Islet precursor cell (in vitro differentiated cells): ENCODE measurements around the gene PCDHA4.
"Not testable (repeated sequence)": the region's sequence is repeated elsewhere in the genome, so short reads cannot be mapped to it uniquely, and the experiment has no call there.

Experiments used
- DNase-seq: peaks from one replicate; pipeline ENCODE4 v3.0.0-alpha.2; 2018

PCDHA4 gene

DNA sequence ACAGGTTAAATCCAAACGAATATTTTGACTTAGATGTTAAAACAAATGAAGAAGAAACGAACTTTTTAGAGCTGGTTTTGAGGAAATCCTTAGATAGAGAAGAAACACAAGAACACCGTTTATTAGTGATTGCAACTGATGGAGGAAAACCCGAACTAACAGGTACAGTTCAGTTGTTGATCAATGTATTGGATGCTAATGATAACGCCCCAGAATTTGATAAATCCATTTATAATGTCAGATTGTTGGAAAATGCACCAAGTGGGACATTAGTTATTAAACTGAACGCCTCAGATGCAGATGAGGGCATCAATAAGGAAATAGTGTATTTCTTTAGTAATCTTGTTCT lies 15.4 kb downstream of the PCDHA4 start:
- DNase-seq = no peak

DNA sequence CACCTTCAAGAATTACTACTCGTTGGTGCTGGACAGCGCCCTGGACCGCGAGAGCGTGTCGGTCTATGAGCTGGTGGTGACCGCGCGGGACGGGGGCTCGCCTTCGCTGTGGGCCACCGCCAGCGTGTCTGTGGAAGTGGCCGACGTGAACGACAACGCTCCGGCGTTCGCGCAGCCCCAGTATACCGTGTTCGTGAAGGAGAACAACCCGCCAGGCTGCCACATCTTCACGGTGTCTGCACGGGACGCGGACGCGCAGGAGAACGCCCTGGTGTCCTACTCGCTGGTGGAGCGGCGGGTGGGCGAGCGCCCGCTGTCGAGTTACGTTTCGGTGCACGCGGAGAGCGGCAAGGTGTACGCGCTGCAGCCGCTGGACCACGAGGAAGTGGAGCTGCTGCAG lies 16.1 kb downstream of the PCDHA4 start:
- not testable (repeated sequence) for DNase-seq

DNA sequence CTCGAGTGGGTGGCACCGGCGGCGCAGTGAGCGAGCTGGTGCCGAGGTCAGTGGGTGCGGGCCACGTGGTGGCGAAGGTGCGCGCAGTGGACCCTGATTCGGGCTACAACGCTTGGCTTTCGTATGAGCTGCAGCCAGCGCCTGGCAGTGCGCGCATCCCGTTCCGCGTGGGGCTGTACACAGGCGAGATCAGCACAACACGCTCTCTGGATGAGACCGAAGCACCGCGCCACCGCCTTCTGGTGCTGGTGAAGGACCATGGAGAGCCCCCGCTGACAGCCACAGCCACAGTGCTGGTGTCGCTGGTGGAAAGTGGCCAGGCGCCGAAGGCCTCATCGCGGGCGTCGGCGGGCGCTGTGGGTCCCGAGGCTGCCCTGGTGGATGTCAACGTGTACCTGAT lies 16.6 kb downstream of the PCDHA4 start:
- no peak for DNase-seq

DNA sequence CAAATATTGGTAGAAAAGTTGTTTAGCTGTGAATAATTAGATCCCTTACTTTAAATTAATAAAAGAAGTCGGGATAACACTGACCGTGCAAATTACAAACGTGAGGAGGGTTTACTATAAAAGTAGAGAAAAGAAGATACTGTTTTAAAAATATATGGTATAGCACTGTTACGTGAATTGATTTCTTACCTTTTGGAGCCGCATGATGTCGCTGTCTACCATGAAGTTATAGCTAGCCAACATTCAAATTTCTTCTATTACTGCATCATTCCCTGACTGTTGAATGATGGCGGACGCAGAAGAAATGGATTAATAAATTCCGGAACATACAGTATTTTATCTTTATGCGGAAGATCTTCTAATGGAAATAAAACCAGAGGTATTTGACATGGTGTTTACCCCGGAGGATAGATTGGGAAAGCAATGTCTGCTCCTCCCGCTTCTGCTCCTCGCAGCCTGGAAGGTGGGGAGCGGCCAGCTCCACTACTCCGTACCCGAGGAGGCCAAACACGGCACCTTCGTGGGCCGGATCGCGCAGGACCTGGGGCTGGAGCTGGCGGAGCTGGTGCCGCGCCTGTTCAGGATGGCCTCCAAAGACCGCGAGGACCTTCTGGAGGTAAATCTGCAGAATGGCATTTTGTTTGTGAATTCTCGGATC lies 21.0 kb downstream of the PCDHA4 start, which contains the start of gene PCDHA6:
Gene PCDHA6, plus strand, starts transcription at position 257 of the 658 bp plus-strand sequence. Its CDS starts 132 bp downstream, at position 389.
- DNase-seq = no peak

- no peak for DNase-seq
Observed at GRCh38 chr5:140828362-140828737, 21.5 kb downstream of the PCDHA4 start.

DNA sequence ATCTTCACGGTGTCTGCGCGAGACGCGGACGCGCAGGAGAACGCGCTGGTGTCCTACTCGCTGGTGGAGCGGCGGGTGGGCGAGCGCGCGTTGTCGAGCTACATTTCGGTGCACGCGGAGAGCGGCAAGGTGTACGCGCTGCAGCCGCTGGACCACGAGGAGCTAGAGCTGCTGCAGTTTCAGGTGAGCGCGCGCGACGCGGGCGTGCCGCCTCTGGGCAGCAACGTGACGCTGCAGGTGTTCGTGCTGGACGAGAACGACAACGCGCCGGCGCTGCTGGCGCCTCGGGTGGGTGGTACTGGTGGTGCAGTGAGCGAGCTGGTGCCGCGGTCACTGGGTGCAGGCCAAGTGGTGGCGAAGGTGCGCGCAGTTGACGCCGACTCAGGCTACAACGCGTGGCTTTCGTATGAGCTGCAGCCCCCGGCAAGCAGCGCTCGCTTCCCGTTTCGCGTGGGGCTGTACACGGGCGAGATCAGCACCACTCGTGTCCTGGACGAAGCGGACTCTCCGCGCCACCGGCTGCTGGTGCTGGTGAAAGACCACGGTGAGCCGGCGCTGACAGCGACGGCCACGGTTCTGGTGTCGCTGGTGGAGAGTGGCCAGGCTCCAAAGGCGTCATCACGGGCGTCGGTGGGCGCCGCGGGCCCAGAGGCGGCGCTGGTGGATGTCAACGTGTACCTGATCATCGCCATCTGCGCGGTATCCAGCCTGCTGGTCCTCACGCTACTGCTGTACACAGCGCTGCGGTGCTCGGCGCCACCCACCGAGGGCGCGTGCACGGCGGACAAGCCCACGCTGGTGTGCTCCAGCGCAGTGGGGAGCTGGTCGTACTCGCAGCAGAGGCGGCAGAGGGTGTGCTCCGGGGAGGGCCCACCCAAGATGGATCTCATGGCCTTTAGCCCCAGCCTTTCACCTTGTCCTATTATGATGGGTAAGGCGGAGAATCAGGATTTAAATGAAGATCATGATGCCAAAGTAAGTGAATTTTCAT lies 22.9 kb downstream of the PCDHA4 start:
- not testable (repeated sequence) for DNase-seq

- no peak for DNase-seq
Observed at GRCh38 chr5:140833993-140834392, 27.1 kb downstream of the PCDHA4 start, which contains the start of gene PCDHA7. TSS of gene PCDHA7 (plus strand) at chr5:140834269. CDS start at chr5:140834384, 115 bp downstream.

DNA sequence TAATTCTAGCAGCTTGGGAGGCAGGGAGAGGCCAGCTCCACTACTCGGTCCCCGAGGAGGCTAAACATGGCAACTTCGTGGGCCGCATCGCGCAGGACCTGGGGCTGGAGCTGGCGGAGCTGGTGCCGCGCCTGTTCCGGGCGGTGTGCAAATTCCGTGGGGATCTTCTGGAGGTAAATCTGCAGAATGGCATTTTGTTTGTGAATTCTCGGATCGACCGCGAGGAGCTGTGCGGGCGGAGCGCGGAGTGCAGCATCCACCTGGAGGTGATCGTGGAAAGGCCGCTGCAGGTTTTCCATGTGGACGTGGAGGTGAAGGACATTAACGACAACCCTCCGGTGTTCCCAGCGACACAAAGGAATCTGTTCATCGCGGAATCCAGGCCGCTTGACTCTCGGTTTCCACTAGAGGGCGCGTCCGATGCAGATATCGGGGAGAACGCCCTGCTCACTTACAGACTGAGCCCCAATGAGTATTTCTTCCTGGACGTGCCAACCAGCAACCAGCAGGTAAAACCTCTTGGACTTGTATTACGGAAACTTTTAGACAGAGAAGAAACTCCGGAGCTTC lies 27.7 kb downstream of the PCDHA4 start:
- DNase-seq = not testable (repeated sequence)

GRCh38 chr5:140835622-140836510 lies 29.0 kb downstream of the PCDHA4 start:
- no peak for DNase-seq

DNA sequence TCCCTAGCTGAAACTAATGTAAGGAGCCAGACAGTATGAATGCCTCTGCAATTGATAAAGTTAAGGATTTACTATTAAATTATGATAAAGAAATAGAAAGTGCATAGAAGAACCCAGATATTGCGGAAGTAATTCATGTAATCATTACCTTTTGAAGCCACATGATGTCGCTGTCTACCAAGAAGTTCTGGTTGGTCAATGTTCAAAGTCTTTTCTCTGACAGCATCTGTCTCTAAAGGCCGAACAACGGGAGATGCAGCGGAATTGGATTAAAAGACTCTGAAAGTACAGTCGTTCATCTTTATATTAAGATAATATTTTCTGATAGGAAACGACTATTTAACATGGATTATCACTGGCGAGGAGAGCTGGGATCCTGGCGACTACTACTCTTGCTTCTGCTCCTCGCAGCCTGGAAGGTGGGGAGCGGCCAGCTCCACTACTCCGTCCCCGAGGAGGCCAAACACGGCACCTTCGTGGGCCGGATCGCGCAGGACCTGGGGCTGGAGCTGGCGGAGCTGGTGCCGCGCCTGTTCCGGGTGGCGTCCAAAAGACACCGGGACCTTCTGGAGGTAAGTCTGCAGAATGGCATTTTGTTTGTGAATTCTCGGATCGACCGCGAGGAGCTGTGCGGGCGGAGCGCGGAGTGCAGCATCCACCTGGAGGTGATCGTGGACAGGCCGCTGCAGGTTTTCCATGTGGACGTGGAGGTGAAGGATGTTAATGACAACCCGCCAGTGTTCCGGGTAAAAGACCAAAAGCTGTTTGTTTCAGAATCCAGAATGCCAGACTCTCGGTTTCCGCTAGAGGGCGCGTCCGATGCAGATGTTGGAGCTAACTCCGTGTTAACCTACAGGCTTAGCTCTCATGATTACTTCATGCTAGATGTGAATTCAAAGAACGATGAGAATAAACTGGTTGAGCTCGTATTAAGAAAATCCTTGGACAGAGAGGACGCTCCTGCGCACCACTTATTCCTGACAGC lies 34.4 kb downstream of the PCDHA4 start, which contains the start of gene PCDHA8:
Gene PCDHA8, plus strand, starts transcription at position 210 of the 985 bp plus-strand sequence. Its CDS starts 135 bp downstream, at position 345.
- no peak for DNase-seq

DNA sequence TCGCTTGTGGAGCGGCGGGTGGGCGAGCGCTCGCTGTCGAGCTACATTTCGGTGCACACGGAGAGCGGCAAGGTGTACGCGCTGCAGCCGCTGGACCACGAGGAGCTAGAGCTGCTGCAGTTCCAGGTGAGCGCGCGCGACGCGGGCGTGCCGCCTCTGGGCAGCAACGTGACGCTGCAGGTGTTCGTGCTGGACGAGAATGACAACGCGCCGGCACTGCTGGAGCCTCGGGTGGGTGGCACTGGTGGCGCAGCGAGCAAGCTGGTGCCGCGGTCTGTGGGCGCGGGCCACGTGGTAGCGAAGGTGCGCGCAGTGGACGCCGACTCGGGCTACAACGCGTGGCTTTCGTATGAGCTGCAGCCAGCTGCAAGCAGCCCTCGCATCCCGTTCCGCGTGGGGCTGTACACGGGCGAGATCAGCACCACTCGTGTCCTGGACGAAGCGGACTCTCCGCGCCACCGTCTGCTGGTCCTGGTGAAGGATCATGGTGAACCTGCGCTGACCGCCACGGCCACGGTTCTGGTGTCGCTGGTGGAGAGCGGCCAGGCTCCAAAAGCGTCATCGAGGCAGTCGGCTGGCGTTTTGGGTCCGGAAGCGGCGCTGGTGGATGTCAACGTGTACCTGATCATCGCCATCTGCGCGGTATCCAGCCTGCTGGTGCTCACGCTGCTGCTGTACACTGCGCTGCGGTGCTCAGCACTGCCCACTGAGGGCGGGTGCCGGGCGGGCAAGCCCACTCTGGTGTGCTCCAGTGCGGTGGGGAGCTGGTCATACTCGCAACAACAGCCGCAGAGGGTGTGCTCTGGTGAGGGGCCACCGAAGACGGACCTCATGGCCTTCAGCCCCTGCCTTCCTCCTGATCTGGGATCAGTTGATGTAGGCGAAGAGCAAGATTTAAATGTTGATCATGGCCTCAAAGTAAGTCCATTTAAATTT lies 36.2 kb downstream of the PCDHA4 start:
- no peak for DNase-seq

DNA sequence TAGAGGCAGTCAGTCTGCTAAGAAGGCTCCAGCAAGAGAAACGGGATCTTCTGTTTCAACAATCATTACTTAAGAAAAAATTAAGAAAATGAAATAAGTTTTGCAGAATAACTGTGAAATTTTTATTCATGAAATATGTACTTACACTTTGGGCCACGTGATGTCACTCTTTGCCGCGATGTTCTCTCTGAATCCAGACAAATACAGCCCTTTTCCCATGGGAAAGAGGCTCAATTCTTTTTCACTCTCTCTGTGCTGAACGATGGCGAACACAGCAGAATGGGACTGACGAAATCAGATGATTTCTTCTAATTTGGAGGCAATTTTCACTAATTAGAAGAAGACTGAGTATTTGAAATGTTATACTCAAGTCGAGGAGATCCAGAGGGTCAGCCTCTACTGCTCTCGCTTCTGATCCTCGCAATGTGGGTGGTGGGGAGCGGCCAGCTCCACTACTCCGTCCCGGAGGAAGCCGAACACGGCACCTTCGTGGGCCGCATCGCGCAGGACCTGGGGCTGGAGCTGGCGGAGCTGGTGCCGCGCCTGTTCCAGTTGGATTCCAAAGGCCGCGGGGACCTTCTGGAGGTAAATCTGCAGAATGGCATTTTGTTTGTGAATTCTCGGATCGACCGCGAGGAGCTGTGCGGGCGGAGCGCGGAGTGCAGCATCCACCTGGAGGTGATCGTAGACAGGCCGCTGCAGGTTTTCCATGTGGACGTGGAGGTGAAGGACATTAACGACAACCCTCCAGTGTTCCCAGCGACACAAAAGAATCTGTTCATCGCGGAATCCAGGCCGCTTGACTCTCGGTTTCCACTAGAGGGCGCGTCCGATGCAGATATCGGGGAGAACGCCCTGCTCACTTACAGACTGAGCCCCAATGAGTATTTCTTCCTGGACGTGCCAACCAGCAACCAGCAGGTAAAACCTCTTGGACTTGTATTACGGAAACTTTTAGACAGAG lies 41.6 kb downstream of the PCDHA4 start, which contains the start of gene PCDHA9:
Gene PCDHA9, plus strand, starts transcription at position 244 of the 964 bp plus-strand sequence. Its CDS starts 114 bp downstream, at position 358.
- DNase-seq = not testable (repeated sequence)

DNA sequence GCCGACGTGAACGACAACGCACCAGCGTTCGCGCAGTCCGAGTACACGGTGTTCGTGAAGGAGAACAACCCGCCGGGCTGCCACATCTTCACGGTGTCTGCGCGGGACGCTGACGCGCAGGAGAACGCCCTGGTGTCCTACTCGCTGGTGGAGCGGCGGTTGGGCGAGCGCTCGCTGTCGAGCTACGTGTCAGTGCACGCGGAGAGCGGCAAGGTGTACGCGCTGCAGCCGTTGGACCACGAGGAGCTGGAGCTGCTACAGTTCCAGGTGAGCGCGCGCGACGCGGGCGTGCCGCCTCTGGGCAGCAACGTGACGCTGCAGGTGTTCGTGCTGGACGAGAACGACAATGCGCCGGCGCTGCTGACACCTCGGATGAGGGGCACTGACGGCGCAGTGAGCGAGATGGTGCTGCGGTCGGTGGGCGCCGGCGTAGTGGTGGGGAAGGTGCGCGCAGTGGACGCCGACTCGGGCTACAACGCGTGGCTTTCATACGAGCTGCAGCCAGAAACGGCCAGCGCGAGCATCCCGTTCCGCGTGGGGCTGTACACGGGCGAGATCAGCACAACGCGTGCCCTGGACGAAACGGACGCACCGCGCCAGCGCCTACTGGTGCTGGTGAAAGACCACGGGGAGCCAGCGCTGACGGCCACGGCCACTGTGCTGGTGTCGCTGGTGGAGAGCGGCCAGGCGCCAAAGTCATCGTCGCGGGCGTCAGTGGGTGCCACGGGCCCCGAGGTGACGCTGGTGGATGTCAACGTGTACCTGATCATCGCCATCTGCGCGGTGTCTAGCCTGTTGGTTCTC lies 43.2 kb downstream of the PCDHA4 start:
- DNase-seq = not testable (repeated sequence)

DNA sequence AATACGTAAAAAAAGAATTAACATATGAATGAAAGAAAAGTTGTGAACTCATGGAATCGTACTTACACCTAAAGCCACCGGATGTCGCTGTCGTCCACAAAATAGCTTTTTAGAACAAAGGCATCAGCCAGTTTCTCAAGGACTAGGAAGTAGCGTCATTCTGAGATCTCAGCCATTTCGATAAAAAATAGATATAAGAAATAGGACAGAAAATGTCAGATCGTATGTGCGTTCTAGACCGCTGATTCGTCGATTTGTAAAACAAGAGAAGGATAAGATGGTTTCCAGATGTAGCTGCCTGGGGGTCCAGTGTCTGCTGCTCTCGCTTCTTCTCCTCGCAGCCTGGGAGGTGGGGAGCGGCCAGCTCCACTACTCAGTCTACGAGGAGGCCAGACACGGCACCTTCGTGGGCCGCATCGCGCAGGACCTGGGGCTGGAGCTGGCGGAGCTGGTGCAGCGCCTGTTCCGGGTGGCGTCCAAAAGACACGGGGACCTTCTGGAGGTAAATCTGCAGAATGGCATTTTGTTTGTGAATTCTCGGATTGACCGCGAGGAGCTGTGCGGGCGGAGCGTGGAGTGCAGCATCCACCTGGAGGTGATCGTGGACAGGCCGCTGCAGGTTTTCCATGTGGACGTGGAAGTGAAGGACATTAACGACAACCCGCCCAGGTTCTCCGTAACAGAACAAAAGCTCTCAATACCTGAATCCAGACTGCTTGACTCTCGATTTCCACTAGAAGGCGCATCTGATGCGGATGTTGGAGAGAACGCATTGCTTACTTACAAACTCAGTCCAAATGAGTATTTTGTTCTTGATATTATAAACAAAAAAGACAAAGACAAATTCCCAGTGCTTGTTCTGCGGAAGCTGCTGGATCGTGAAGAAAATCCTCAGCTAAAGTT lies 49.2 kb downstream of the PCDHA4 start, which contains the start of gene PCDHA10:
Gene PCDHA10, plus strand, starts transcription at position 126 of the 903 bp plus-strand sequence. Its CDS starts 152 bp downstream, at position 278.
- peak; percentile 73 for DNase-seq

DNA sequence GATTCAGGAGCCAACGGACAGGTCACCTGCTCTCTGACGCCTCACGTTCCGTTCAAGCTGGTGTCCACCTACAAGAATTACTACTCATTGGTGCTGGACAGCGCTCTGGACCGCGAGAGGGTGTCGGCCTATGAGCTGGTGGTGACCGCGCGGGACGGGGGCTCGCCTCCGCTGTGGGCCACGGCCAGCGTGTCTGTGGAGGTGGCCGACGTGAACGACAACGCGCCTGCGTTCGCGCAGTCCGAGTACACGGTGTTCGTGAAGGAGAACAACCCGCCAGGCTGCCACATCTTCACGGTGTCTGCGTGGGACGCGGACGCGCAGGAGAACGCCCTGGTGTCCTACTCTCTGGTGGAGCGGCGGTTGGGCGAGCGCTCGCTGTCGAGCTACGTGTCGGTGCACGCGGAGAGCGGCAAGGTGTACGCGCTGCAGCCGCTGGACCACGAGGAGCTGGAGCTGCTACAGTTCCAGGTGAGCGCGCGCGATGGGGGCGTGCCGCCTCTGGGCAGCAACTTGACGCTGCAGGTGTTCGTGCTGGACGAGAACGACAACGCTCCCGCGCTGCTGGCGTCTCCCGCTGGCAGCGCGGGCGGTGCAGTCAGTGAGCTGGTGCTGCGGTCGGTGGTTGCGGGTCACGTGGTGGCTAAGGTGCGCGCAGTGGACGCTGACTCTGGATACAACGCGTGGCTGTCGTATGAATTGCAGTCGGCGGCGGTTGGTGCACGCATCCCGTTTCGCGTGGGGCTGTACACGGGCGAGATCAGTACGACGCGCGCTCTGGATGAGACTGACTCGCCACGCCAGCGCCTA lies 50.5 kb downstream of the PCDHA4 start:
- no peak for DNase-seq

- DNase-seq = no peak
Observed at GRCh38 chr5:140857987-140858240, 51.0 kb downstream of the PCDHA4 start.
